ENCODE results near the gene SRGAP1.
"Not testable (repeated sequence)": the region's sequence is repeated elsewhere in the genome, so short reads cannot be mapped to it uniquely, and the experiment has no call there.

SRGAP1 gene

GRCh38 chr12:64105026-64105425 lies 260.5 kb downstream of the SRGAP1 start:
- no peak for DNase-seq (ENCODE audit: low read depth in 2 of 2, low spot score in 1 of 2)

- no peak for DNase-seq (ENCODE audit: low read depth in 2 of 2, low spot score in 1 of 2)
Measured at GRCh38 chr12:64107776-64108175, 263.3 kb downstream of the SRGAP1 start.

- DNase-seq (ENCODE audit: low read depth in 2 of 2, low spot score in 1 of 2), result no peak
Measured at GRCh38 chr12:64109706-64110105, 265.2 kb downstream of the SRGAP1 start.

GRCh38 chr12:64110864-64111263 lies 266.4 kb downstream of the SRGAP1 start:
- DNase-seq (ENCODE audit: low read depth in 2 of 2, low spot score in 1 of 2), result no peak

- DNase-seq (ENCODE audit: low read depth in 2 of 2, low spot score in 1 of 2), result no peak
Measured at GRCh38 chr12:64116969-64117368, 272.5 kb downstream of the SRGAP1 start.

- DNase-seq (ENCODE audit: low read depth in 2 of 2, low spot score in 1 of 2), result no peak
Measured at GRCh38 chr12:64120568-64120967, 276.1 kb downstream of the SRGAP1 start.

GRCh38 chr12:64121086-64121485 lies 276.6 kb downstream of the SRGAP1 start:
- not testable (repeated sequence) for DNase-seq (ENCODE audit: low read depth in 2 of 2, low spot score in 1 of 2)

- no peak for DNase-seq (ENCODE audit: low read depth in 2 of 2, low spot score in 1 of 2)
Measured at GRCh38 chr12:64122154-64122553, 277.7 kb downstream of the SRGAP1 start.

GRCh38 chr12:64122995-64123394 lies 278.5 kb downstream of the SRGAP1 start:
- no peak for DNase-seq (ENCODE audit: low read depth in 2 of 2, low spot score in 1 of 2)

GRCh38 chr12:64123448-64123847 lies 278.9 kb downstream of the SRGAP1 start:
- no peak for DNase-seq (ENCODE audit: low read depth in 2 of 2, low spot score in 1 of 2)

GRCh38 chr12:64124511-64125197 lies 280.2 kb downstream of the SRGAP1 start:
- DNase-seq (ENCODE audit: low read depth in 2 of 2, low spot score in 1 of 2), result no peak

- DNase-seq (ENCODE audit: low read depth in 2 of 2, low spot score in 1 of 2), result no peak
Measured at GRCh38 chr12:64125913-64126312, 281.4 kb downstream of the SRGAP1 start.

- no peak for DNase-seq (ENCODE audit: low read depth in 2 of 2, low spot score in 1 of 2)
Measured at GRCh38 chr12:64127811-64128210, 283.3 kb downstream of the SRGAP1 start.

GRCh38 chr12:64128366-64128765 lies 283.9 kb downstream of the SRGAP1 start:
- no peak for DNase-seq (ENCODE audit: low read depth in 2 of 2, low spot score in 1 of 2)

GRCh38 chr12:64130476-64130875 lies 286.0 kb downstream of the SRGAP1 start:
- DNase-seq (ENCODE audit: low read depth in 2 of 2, low spot score in 1 of 2), result not testable (repeated sequence)

GRCh38 chr12:64131456-64131855 lies 287.0 kb downstream of the SRGAP1 start:
- DNase-seq (ENCODE audit: low read depth in 2 of 2, low spot score in 1 of 2), result not testable (repeated sequence)

- DNase-seq (ENCODE audit: low read depth in 2 of 2, low spot score in 1 of 2), result not testable (repeated sequence)
Measured at GRCh38 chr12:64132672-64133071, 288.2 kb downstream of the SRGAP1 start.

GRCh38 chr12:64137117-64137516 lies 292.6 kb downstream of the SRGAP1 start:
- no peak for DNase-seq (ENCODE audit: low read depth in 2 of 2, low spot score in 1 of 2)

GRCh38 chr12:64139021-64139420 lies 294.5 kb downstream of the SRGAP1 start:
- no peak for DNase-seq (ENCODE audit: low read depth in 2 of 2, low spot score in 1 of 2)

GRCh38 chr12:64142382-64142781 lies 297.9 kb downstream of the SRGAP1 start:
- no peak for DNase-seq (ENCODE audit: low read depth in 2 of 2, low spot score in 1 of 2)

GRCh38 chr12:64142784-64143183 lies 298.3 kb downstream of the SRGAP1 start:
- no peak for DNase-seq (ENCODE audit: low read depth in 2 of 2, low spot score in 1 of 2)

GRCh38 chr12:64145226-64145625 lies 300.7 kb downstream of the SRGAP1 start:
- DNase-seq (ENCODE audit: low read depth in 2 of 2, low spot score in 1 of 2), result no peak

GRCh38 chr12:64147011-64147631 lies 302.6 kb downstream of the SRGAP1 start:
- no peak for DNase-seq (ENCODE audit: low read depth in 2 of 2, low spot score in 1 of 2)
